Ascending aorta (tissue), 2 donors: ENCODE measurements around the gene KDM6A. TPM values are rescaled to one million over a fixed set of nuclear protein-coding genes. Genes with fewer than 3 reads are reported as not detected.

Source experiments
- DNase-seq, 2 donors: peaks; one replicate each; pipeline ENCODE4 v3.0.0-alpha.2; 2019; ENCODE audit warnings: low spot score in 2 of 2
- H3K27ac ChIP-seq, 2 donors: fragments of 200-600 bp; sonication (generic); one replicate each; pipeline ENCODE4 v1.5.1; 2016 to 2017; ENCODE audit warnings: mild to moderate bottlenecking in 1 of 2
- H3K27me3 ChIP-seq: fragments of 200-600 bp; sonication (generic); one replicate; pipeline ENCODE4 v1.5.1; 2017
- H3K36me3 ChIP-seq, 2 donors: fragments of 200-600 bp; sonication (generic); one replicate each; pipeline ENCODE4 v1.5.1; 2016
- H3K4me1 ChIP-seq, 2 donors: fragments of 200-600 bp; sonication (generic); one replicate each; pipeline ENCODE4 v1.5.1; 2016 to 2017; ENCODE audit warnings: mild to moderate bottlenecking in 1 of 2
- H3K4me3 ChIP-seq, 2 donors: fragments of 200-600 bp; sonication (generic); one replicate each; pipeline ENCODE4 v1.5.1; 2016 to 2017; ENCODE audit warnings: mild to moderate bottlenecking in 1 of 2
- H3K9me3 ChIP-seq, 2 donors: fragments of 200-600 bp; sonication (generic); one replicate each; pipeline ENCODE4 v1.5.1; 2016
- CTCF ChIP-seq, 3 experiments: fragments of 200-600 bp in 2 of 3; fragments of 450-650 bp in 1 of 3; sonication (generic) in 2 of 3; IDR thresholded peaks; one replicate each; pipeline ENCODE4 v1.5.1; 2016 to 2019; ENCODE audit warnings: antibody characterized with exemption in 3 of 3, mild to moderate bottlenecking in 1 of 3, moderate library complexity in 1 of 3
- intact Hi-C: fragments of 100-400 bp; cut with DNase I; formaldehyde crosslinking; loops from one replicate; pipeline ENCODE4 v1.15.1; 2023
- total RNA-seq: library from RNA; depleted of rRNA; stranded (reverse); fragments of >200 nt; gene quantifications from one replicate; pipeline ENCODE4 v1.1.0, GENCODE V29; 2016

KDM6A gene
- total RNA-seq, 1 donor from 2014 or later: 16.3 TPM

- Histone ChIP-seq H3K27me3 (no peaks in the 10 kb centered on the region), H3K9me3 (peaks cover 0 to 7% of the 10 kb centered on the region in 2 donors), H3K4me3 (no peak overlapping the region), H3K27ac (no peak overlapping the region), H3K36me3 (no peaks in the 10 kb centered on the region), H3K4me1 (peaks cover 12 to 26% of the 10 kb centered on the region in 2 donors)
- no peak for DNase-seq
- TF ChIP-seq CTCF (IDR thresholded peaks at IDR 0.05): no peak
- intact Hi-C loops: no loop called here
These were observed 30.1 kb downstream of the KDM6A start for GRCh38 chrX:44903107-44903506.

GRCh38 chrX:44903830-44904530, 31.0 kb downstream of the KDM6A start:
- Histone ChIP-seq H3K4me3 (no peak overlapping the region), H3K27ac (no peak overlapping the region), H3K4me1 (peaks cover 12 to 26% of the 10 kb centered on the region in 2 donors), H3K36me3 (no peaks in the 10 kb centered on the region), H3K27me3 (no peaks in the 10 kb centered on the region), H3K9me3 (peaks cover 0 to 7% of the 10 kb centered on the region in 2 donors)
- intact Hi-C loops: no loop called here
- no peak for TF ChIP-seq CTCF (IDR thresholded peaks at IDR 0.05)
- no peak for DNase-seq

- H3K36me3 ChIP-seq: no peaks in the 10 kb centered on the region
- no peaks in the 10 kb centered on the region for H3K27me3 ChIP-seq
- H3K4me1 ChIP-seq: peaks cover 12 to 22% of the 10 kb centered on the region in 2 donors
- intact Hi-C loops: no loop called here
- no peak overlapping the region for H3K4me3 ChIP-seq
- TF ChIP-seq CTCF (IDR thresholded peaks at IDR 0.05): no peak
- H3K27ac ChIP-seq: no peak overlapping the region
- H3K9me3 ChIP-seq: peaks cover 0 to 7% of the 10 kb centered on the region in 2 donors
- DNase-seq: no peak
These were observed 31.6 kb downstream of the KDM6A start for GRCh38 chrX:44904542-44905115.

GRCh38 chrX:44906041-44906440, 33.1 kb downstream of the KDM6A start:
- H3K4me1 ChIP-seq: peaks cover 6 to 13% of the 10 kb centered on the region in 2 donors
- H3K4me3 ChIP-seq: no peak overlapping the region
- H3K27me3 ChIP-seq: no peaks in the 10 kb centered on the region
- no peak for DNase-seq
- peaks cover 0 to 7% of the 10 kb centered on the region in 2 donors for H3K9me3 ChIP-seq
- H3K27ac ChIP-seq: no peak overlapping the region
- intact Hi-C loops: no loop called here
- no peak for TF ChIP-seq CTCF (IDR thresholded peaks at IDR 0.05)
- no peaks in the 10 kb centered on the region for H3K36me3 ChIP-seq

- Histone ChIP-seq H3K4me1 (peaks cover 6 to 13% of the 10 kb centered on the region in 2 donors), H3K27ac (no peak overlapping the region), H3K27me3 (no peaks in the 10 kb centered on the region), H3K4me3 (no peak overlapping the region), H3K9me3 (peaks cover 0 to 7% of the 10 kb centered on the region in 2 donors), H3K36me3 (no peaks in the 10 kb centered on the region)
- intact Hi-C loops: no loop called here
- no peak for DNase-seq
- TF ChIP-seq CTCF (IDR thresholded peaks at IDR 0.05): no peak
These were observed 33.6 kb downstream of the KDM6A start for GRCh38 chrX:44906542-44906941.
